OCI-LY1 (cell line): ENCODE measurements around the gene ATP8A2.

Experiments used
- CTCF ChIP-seq: fragments of 200-600 bp; sonication (generic), shearing (Covaris generic); IDR thresholded peaks from 2 replicates; pipeline ENCODE4 v1.5.1; 2017; ENCODE audit warnings: mild to moderate bottlenecking, antibody characterized with exemption, low read length, moderate library complexity, mixed read lengths
- EZH2 ChIP-seq: fragments of 200-600 bp; sonication (generic), shearing (Covaris generic); IDR thresholded peaks from 2 replicates; pipeline ENCODE4 v1.8.0; 2017; ENCODE audit warnings: borderline replicate concordance, mixed run types, mild to moderate bottlenecking, antibody characterized with exemption, low read length, moderate library complexity, mixed read lengths

GRCh38 chr13:25873242-25873612 is 501.5 kb downstream of the ATP8A2 start:
- TF ChIP-seq CTCF (no peak), EZH2 (no peak)
